Measurements from ENCODE around the gene AP5Z1.

AP5Z1 gene

GRCh38 chr7:4785371-4785770, 9.9 kb downstream of the AP5Z1 start:
- H3K9ac ChIP-seq (ENCODE audit: low read depth, low read length), result no peak overlapping the region

GRCh38 chr7:4786015-4786414, 10.6 kb downstream of the AP5Z1 start:
- H2AFZ ChIP-seq (ENCODE audit: low read depth, low read length), result no peak overlapping the region
- no peak for ATAC-seq (ENCODE audit: insufficient read depth, low read depth)
- no peak overlapping the region for H3K9ac ChIP-seq (ENCODE audit: low read depth, low read length)
- H3K4me3 ChIP-seq (ENCODE audit: low read depth in 1 of 2, low read length in 2 of 2), result no peak overlapping the region
- no peaks in the 10 kb centered on the region for H3K4me1 ChIP-seq (ENCODE audit: insufficient read depth, low read length)
- H3K9me3 ChIP-seq (ENCODE audit: insufficient read depth, low read length, severe bottlenecking), result no peaks in the 10 kb centered on the region
- H4K20me1 ChIP-seq (ENCODE audit: insufficient read depth, low read length), result peaks cover 7% of the 10 kb centered on the region; the same call in 1 of the 2 replicates
- no peak for DNase-seq
- peaks cover 2% of the 10 kb centered on the region; the same call in 1 of the 2 replicates for H3K79me2 ChIP-seq (ENCODE audit: insufficient read depth, low read length)
- TF ChIP-seq EZH2 (IDR thresholded peaks at IDR 0.05; ENCODE audit: borderline replicate concordance, low read depth, low read length, severe bottlenecking) (no peak), CTCF (IDR thresholded peaks at IDR 0.05; ENCODE audit: borderline replicate concordance, extremely low read depth, low read length, poor library complexity, severe bottlenecking) (no peak)
- no peak overlapping the region for H3K4me2 ChIP-seq (ENCODE audit: insufficient read depth, low read length)
- peaks cover 92% of the 10 kb centered on the region for H3K36me3 ChIP-seq (ENCODE audit: insufficient read depth, low read length)
- no peak overlapping the region for H3K27ac ChIP-seq (ENCODE audit: low read length)
- no peaks in the 10 kb centered on the region for H3K27me3 ChIP-seq (ENCODE audit: insufficient read depth, low read length, poor library complexity)

More at GRCh38 chr7:4785371-4785770, 9.9 kb downstream of the AP5Z1 start:
- Histone ChIP-seq H2AFZ (ENCODE audit: low read depth, low read length) (no peak overlapping the region), H3K4me3 (ENCODE audit: low read depth in 1 of 2, low read length in 2 of 2) (no peak overlapping the region), H3K27ac (ENCODE audit: low read length) (no peak overlapping the region), H4K20me1 (ENCODE audit: insufficient read depth, low read length) (peaks cover 7% of the 10 kb centered on the region; the same call in 1 of the 2 replicates), H3K4me2 (ENCODE audit: insufficient read depth, low read length) (no peak overlapping the region), H3K36me3 (ENCODE audit: insufficient read depth, low read length) (peaks cover 90% of the 10 kb centered on the region), H3K9me3 (ENCODE audit: insufficient read depth, low read length, severe bottlenecking) (no peaks in the 10 kb centered on the region), H3K4me1 (ENCODE audit: insufficient read depth, low read length) (no peaks in the 10 kb centered on the region), H3K79me2 (ENCODE audit: insufficient read depth, low read length) (peaks cover 2% of the 10 kb centered on the region; the same call in 1 of the 2 replicates), H3K27me3 (ENCODE audit: insufficient read depth, low read length, poor library complexity) (no peaks in the 10 kb centered on the region)
- DNase-seq (no peak), ATAC-seq (ENCODE audit: insufficient read depth, low read depth) (no peak)
- no peak for TF ChIP-seq CTCF (IDR thresholded peaks at IDR 0.05; ENCODE audit: borderline replicate concordance, extremely low read depth, low read length, poor library complexity, severe bottlenecking)
- no peak for TF ChIP-seq EZH2 (IDR thresholded peaks at IDR 0.05; ENCODE audit: borderline replicate concordance, low read depth, low read length, severe bottlenecking)

- Histone ChIP-seq H3K9ac (ENCODE audit: low read depth, low read length) (no peak overlapping the region), H3K9me3 (ENCODE audit: insufficient read depth, low read length, severe bottlenecking) (no peaks in the 10 kb centered on the region), H3K4me3 (ENCODE audit: low read depth in 1 of 2, low read length in 2 of 2) (no peak overlapping the region), H2AFZ (ENCODE audit: low read depth, low read length) (no peak overlapping the region), H3K4me2 (ENCODE audit: insufficient read depth, low read length) (no peak overlapping the region), H3K4me1 (ENCODE audit: insufficient read depth, low read length) (no peaks in the 10 kb centered on the region), H3K27me3 (ENCODE audit: insufficient read depth, low read length, poor library complexity) (no peaks in the 10 kb centered on the region), H4K20me1 (ENCODE audit: insufficient read depth, low read length) (peaks cover 7% of the 10 kb centered on the region; the same call in 1 of the 2 replicates), H3K27ac (ENCODE audit: low read length) (no peak overlapping the region), H3K36me3 (ENCODE audit: insufficient read depth, low read length) (peaks cover 90% of the 10 kb centered on the region), H3K79me2 (ENCODE audit: insufficient read depth, low read length) (no peaks in the 10 kb centered on the region)
- DNase-seq, result no peak
- no peak for ATAC-seq (ENCODE audit: insufficient read depth, low read depth)
- no peak for TF ChIP-seq EZH2 (IDR thresholded peaks at IDR 0.05; ENCODE audit: borderline replicate concordance, low read depth, low read length, severe bottlenecking)
- TF ChIP-seq CTCF (IDR thresholded peaks at IDR 0.05; ENCODE audit: borderline replicate concordance, extremely low read depth, low read length, poor library complexity, severe bottlenecking), result no peak
Observed at GRCh38 chr7:4787541-4787940, 12.1 kb downstream of the AP5Z1 start.

Measured in DND-41 (cell line).